Left renal pelvis (tissue), 4 donors: ENCODE measurements around the gene CAMKMT. TPM values are rescaled to one million over a fixed set of nuclear protein-coding genes. Genes with fewer than 3 reads are reported as not detected.

Experiments used
- DNase-seq, 4 donors: peaks; one replicate each; pipeline ENCODE4 v3.0.0-alpha.2; 2013; ENCODE audit warnings: low read depth in 4 of 4, low spot score in 3 of 4
- polyA plus RNA-seq, 4 donors: library from polyadenylated mRNA; unstranded; fragments of 120-200 nt; gene quantifications; one replicate each; pipeline ENCODE4 v1.2.1, GENCODE V29; 2013; ENCODE audit not compliant: insufficient read length in 4 of 4

CAMKMT gene
- polyA plus RNA-seq, 4 donors = 6.3 to 15.5 (median 14.4) TPM

- no peak for DNase-seq
These were observed 424.5 kb downstream of the CAMKMT start for GRCh38 chr2:44786045-44786816.

DNA sequence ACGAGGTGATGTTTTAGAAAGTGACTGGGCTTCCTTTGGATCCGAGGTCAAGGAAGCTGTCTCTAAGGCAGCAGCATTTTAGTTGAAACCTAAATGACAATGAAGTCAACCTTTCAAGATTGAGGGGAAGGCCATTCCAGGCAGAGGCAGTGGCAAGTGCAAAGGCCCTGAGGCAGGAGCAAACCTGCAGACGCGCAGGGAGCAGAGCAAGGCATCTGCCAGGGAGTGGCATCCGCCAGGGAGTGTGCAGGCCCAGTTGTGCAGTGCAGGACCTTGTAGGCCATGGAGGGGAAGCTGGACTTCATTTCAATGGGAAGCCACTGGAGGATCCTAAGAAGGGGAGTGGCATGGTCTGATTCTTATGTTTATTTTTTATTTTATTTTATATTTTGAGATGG is 425.1 kb downstream of the CAMKMT start:
- DNase-seq = no peak

GRCh38 chr2:44787663-44788062 is 425.9 kb downstream of the CAMKMT start:
- no peak for DNase-seq

DNA sequence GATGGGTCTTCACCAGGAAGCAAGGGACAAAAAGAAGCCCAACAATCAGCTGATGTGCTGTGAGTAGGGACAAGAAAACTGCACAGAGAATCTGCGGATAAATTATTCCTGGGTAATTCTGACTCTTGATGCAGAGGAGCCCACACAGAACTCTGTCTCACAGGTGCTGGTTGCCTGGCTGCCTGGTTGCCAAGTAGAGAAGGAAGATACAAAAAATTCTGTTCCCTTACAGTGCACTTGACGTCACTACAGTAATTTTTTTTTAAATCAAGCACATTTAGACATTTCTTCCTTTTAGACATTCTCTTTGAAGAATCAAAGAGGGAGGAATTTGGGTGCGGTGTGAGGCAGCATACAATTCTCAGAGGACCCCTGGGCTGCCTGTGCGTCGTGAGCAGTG is 427.7 kb downstream of the CAMKMT start:
- no peak for DNase-seq

- DNase-seq = no peak
These were observed 428.4 kb downstream of the CAMKMT start for GRCh38 chr2:44789971-44790721.

DNA sequence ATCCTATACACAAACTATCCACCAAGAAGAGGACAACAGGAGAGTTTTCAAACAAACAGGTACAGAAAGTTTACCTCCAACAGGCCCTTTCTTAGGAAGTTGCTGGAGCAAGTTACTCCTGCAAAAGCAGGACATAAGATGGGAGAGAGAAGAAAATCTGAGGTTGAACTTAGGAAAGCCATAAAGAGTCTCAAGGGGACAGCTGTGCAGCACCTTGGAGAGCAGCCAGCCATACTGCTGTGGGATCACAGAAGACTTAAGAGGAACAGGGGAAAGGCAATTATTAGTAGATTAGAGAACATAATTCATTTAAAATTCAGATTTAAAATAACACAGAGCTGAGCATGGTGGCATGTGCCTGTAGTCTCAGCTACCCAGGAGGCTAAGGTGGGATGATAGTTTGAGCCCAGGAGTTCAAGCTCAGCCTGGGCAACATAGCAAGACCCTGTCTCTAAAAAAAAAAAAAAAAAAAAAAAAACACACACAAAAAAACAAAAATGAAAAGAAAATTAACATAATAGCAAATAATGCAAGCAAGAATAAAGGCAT is 431.6 kb downstream of the CAMKMT start:
- no peak for DNase-seq

GRCh38 chr2:44796771-44797170 is 435.0 kb downstream of the CAMKMT start:
- no peak for DNase-seq

DNA sequence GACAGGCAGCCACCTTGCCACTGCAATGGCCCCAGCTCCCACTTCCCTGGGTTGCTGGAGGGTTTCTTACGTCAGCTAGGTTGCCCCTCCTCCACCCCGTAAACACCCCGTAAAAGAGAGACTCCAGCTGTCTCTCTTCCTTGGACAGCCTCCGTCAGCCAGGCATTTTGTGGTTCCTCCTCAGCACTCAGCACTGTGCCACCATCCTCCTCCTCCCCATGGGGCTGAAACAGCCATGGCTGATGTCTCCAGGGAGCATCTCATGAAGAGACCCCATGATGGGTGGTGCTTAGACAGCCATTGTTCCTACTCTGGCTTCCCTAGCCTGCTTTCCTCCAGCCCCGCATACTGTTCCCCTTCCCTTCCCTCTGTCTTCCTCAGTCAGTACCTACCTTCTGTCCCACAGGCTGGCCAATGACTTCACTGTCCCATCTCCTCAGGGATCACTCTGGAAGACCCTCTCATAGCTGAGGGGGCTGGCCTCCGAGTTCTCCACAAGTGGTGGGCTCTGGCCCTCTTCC is 436.5 kb downstream of the CAMKMT start:
- no peak for DNase-seq

GRCh38 chr2:44799105-44799504 is 437.4 kb downstream of the CAMKMT start:
- DNase-seq = no peak

GRCh38 chr2:44799754-44800153 is 438.0 kb downstream of the CAMKMT start:
- DNase-seq = no peak

DNA sequence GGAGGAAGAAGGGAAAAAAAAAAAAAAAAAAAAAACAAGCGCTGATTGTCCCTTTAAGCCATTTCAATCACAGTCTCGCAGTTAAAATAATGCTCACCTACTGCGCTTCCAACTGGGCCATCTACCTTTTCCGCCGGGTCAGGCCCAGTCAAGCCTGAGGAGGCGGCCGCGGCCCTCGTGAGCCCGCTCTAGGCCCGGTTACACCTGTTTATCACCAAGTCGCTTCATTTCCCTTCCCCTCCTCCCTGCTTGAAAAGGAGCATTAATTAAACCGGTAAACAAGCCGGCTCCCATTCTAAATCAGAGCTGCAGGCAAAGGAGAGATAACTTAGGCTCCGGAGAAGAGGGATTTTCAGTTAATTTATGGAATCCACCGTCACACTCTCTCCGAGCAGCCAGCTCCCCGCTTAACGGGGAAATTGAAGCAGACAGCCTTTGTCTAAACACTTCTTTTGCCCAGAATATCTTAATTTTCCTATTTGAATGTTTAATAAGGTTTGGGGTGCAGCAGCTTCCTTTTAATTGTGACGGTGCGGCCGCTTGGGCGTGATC is 439.6 kb downstream of the CAMKMT start:
- DNase-seq = no peak

DNA sequence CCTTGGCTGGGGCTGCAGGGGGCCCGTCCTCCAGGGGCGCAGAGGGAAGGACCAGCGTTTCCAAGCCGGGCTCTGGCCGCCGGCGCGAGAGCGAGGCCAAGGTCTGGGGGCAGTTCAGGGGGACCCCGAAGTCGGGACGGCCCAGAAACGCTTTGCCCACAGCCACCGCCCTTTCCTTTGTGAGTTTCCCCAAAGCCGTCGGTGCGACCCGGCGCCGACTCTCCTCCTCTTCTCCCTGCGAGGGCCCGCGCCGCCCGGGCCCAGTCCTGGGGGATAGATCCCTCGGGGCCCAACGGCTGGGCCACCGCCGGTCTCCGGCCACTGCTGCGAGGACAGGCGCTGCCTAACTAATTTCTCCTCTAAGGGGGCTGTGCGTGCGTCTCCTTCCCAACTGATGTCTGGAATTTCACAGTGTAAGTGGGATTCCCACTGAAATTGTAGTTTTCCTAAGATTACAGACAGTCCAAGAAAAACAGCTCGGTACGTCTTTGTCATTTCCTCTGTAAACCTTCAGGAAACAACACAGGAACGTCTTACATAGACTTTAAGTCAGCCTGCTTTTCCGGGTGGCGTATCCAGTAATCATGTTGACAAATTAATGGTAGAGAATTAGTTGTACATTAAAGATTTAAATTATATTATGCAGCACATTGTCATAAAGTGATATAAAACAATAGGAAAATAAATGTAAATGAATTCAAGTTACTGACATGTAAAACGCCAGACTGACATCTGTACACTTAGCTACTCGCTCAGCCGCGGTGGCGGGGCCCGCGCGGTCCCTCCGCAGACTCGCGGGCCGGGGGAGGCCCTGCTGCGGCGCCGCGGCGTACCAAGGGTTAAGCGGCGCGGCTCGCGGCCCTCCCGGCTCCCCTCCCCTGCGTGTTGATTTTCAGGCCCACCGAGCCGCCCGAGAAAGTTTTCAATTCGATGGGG is 440.4 kb downstream of the CAMKMT start:
- no peak for DNase-seq

DNA sequence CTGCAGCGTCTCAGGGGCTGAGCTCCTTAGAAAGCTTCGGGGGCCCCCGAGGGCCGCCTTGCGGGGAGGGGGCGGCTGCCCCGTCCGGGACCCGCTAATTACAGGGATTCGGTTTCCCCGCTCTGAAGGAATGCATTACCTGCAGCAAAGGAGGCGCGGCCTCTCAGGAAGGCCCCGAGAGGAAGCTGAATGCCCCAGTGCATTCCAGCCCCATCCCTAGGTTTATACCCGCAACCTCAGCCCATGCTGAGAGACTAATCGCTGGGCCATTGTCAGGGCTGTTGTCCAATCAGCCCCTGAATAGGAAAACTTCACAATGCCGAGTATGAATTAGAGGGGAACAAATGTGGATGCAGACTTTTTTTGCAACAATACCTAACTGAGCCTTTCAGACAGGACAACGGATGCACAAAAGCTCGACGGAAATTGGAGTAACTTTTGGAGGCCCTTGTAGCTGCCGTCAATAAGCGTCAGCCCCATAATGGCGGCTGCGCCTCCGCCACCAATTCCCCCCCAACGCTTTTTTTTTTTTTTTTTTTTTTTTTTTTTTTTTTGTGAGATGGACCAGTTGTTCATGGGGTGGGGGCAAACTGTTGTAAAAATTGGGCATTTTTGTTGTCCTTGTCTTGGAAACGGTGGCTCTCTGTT is 441.2 kb downstream of the CAMKMT start:
- no peak for DNase-seq

- no peak for DNase-seq
These were observed 442.9 kb downstream of the CAMKMT start for GRCh38 chr2:44804406-44805265.

GRCh38 chr2:44805401-44806235 is 443.9 kb downstream of the CAMKMT start:
- no peak for DNase-seq

GRCh38 chr2:44807201-44808025 is 445.7 kb downstream of the CAMKMT start:
- DNase-seq = no peak
